Nephron (organoid): ENCODE measurements around the gene SPATS2.

Experiments
- H3K27ac Mint-ChIP-seq, 3 experiments: 2 replicates each; pipeline ENCODE4 v1.8.0; 2020; ENCODE audit warnings: mixed read lengths in 3 of 3, mild to moderate bottlenecking in 2 of 3, moderate library complexity in 1 of 3
- H3K27me3 Mint-ChIP-seq: 2 replicates; pipeline ENCODE4 v1.8.0; 2021; ENCODE audit warnings: low read depth, mild to moderate bottlenecking, moderate library complexity, mixed read lengths
- H3K36me3 Mint-ChIP-seq: 2 replicates; pipeline ENCODE4 v1.8.0; 2020; ENCODE audit warnings: low read depth, mixed read lengths
- H3K4me1 Mint-ChIP-seq: 2 replicates; pipeline ENCODE4 v1.8.0; 2020; ENCODE audit warnings: mixed read lengths
- H3K4me3 Mint-ChIP-seq, 3 experiments: 2 replicates each; pipeline ENCODE4 v1.8.0; 2020; ENCODE audit warnings: mild to moderate bottlenecking in 3 of 3, mixed read lengths in 3 of 3, moderate library complexity in 2 of 3
- H3K9me3 Mint-ChIP-seq: 2 replicates; pipeline ENCODE4 v1.8.0; 2020; ENCODE audit warnings: mixed read lengths
- TF ChIP-seq, protein P1 (sequence below), 3 experiments: fragments of 200-600 bp; sonication (generic); IDR thresholded peaks; one replicate each; pipeline ENCODE4 v1.5.0; 2021; ENCODE audit warnings: antibody characterized with exemption in 3 of 3; ENCODE audit not compliant: unreplicated experiment in 3 of 3

SPATS2 gene

DNA sequence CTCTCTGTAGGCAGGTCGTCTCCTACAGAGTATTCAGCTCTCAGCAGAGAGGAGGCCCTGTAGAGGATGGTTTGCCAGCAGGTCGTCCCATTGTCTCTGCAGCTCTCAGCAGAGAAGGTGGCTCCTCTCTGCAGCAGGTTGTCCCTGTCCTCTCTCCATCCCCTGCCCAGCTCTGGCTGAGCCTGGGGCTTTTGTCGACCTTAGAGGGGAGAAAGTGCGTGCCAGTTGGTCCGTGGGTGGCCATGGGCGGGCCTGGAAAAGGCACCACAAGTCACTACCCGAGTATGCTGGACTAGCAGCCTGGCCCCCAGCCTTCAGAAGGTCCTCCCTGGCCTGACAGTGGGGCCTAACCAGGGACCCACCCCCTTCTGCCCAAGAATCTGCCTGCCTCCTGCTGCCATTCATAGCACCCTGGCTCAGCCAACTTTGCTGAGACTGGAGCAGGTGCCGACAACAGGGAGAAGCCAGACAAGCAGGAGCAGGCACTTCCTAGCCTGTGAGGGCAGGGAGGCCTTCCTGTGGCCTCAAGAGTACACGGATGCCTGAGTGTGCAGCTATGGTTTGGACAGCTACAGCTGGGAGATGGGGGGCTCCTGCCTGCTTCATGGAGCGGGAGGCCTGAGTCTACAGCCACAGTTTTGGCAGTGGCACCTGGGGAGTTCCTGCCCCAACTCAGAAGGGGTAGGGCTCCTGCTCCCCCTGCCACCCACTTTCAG lies 111.8 kb downstream of the SPATS2 start:
- Mint-ChIP-seq H3K36me3 (peaks cover 16% of the 10 kb centered on the region), H3K4me3 (no peak overlapping the region), H3K9me3 (no peaks in the 10 kb centered on the region), H3K27me3 (peaks cover 4% of the 10 kb centered on the region), H3K27ac (no peak overlapping the region), H3K4me1 (no peaks in the 10 kb centered on the region)
- TF ChIP-seq, protein P1, sequence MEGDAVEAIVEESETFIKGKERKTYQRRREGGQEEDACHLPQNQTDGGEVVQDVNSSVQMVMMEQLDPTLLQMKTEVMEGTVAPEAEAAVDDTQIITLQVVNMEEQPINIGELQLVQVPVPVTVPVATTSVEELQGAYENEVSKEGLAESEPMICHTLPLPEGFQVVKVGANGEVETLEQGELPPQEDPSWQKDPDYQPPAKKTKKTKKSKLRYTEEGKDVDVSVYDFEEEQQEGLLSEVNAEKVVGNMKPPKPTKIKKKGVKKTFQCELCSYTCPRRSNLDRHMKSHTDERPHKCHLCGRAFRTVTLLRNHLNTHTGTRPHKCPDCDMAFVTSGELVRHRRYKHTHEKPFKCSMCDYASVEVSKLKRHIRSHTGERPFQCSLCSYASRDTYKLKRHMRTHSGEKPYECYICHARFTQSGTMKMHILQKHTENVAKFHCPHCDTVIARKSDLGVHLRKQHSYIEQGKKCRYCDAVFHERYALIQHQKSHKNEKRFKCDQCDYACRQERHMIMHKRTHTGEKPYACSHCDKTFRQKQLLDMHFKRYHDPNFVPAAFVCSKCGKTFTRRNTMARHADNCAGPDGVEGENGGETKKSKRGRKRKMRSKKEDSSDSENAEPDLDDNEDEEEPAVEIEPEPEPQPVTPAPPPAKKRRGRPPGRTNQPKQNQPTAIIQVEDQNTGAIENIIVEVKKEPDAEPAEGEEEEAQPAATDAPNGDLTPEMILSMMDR (IDR thresholded peaks at IDR 0.05; ENCODE audit: unreplicated experiment in 3 of 3): no peak

DNA sequence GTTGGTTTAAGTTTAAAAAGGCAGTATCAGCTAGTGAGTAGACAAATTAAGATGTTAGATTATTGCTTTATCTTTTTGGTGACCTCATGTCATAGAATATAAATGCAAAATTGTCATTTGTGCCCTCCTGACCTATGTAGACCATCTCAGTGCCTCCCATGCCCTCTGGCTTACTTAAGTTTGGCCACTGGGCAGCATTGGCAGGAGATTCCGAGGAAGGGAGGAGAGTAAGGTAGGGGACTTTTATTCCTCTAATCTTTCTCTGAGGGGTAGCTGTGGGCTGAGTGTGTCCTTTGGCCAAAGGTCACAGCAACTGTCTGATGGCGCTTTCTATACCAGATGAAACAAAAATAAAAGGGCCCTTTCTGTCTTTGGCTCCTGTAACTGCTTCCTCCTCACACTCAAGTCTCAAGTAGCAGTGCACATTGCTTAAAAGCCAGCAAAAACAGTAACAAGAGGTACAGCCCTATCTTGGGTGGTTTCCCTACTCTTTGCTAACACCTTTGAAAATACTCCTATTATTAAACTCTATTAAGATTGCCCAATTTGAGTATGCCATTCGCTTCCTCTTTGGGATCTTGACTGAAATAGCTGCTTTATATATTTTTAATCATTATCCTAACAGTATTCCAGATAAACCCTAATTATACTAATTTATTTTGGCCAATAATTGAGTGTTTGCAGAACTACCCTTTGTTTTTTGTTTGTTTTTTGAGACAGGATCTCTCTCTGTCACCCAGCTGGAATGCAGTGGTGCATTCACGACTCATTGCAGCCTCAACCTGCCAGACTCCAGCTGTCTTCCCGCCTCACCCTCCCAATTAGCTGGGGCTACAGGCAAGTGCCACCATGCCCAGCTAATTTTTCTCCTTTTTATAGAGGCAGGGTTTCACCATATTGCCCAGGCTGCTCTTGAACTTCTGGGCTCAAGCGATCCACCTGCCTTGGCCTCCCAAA lies 115.1 kb downstream of the SPATS2 start:
- peak overlapping the region in 1 of 3 experiments; percentile 58 for H3K27ac Mint-ChIP-seq
- H3K9me3 Mint-ChIP-seq: no peaks in the 10 kb centered on the region
- no peaks in the 10 kb centered on the region for H3K27me3 Mint-ChIP-seq
- no peaks in the 10 kb centered on the region for H3K4me1 Mint-ChIP-seq
- TF ChIP-seq, protein P1 (IDR thresholded peaks at IDR 0.05; ENCODE audit: unreplicated experiment in 3 of 3): no peak
- no peak overlapping the region for H3K4me3 Mint-ChIP-seq
- peaks cover 14% of the 10 kb centered on the region for H3K36me3 Mint-ChIP-seq

DNA sequence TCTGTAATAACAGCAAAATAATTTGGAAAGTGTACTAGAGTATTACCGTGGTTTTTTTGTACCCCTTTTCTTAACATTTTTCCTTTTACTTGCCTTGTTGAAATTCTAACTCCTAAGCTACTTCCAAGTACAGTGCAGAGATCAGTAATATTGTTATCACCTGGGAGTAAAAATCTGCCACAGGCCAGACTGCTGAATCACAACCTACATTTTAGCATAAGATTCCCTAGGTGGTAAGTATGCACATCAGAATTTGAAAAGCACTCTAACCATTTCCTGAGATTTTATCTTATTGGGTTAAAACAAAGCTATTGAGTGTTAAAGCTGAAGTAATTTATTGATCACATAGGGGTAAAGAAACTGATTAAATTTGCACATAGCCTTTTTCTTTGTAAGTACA lies 116.4 kb downstream of the SPATS2 start:
- TF ChIP-seq, protein P1 (IDR thresholded peaks at IDR 0.05; ENCODE audit: unreplicated experiment in 3 of 3): no peak
- peaks cover 15% of the 10 kb centered on the region for H3K36me3 Mint-ChIP-seq
- no peaks in the 10 kb centered on the region for H3K27me3 Mint-ChIP-seq
- no peak overlapping the region for H3K27ac Mint-ChIP-seq
- H3K9me3 Mint-ChIP-seq: no peaks in the 10 kb centered on the region
- no peak overlapping the region for H3K4me3 Mint-ChIP-seq
- no peaks in the 10 kb centered on the region for H3K4me1 Mint-ChIP-seq

DNA sequence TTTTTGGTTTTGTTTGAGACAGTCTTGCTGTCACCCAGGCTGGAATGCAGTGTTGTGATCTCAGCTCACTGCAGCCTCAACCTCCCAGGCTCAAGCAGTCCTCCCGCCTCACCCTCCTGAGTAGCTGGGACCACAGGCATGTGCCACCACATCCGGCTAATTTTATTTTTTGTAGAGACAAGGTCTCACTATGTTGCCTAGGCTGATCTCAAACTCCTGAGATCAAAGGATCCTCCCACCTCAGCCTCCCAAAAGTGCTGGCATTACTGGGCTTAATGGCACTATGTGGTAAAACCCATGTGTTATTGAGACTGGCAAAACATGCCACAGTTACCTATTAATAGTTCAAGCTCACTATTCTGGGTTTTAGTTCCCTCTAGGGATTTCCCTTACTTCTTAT lies 120.3 kb downstream of the SPATS2 start:
- Mint-ChIP-seq H3K36me3 (peaks cover 32% of the 10 kb centered on the region), H3K27me3 (no peaks in the 10 kb centered on the region), H3K9me3 (no peaks in the 10 kb centered on the region), H3K4me1 (no peaks in the 10 kb centered on the region), H3K4me3 (no peak overlapping the region), H3K27ac (no peak overlapping the region)
- TF ChIP-seq, protein P1 (IDR thresholded peaks at IDR 0.05; ENCODE audit: unreplicated experiment in 3 of 3): no peak

DNA sequence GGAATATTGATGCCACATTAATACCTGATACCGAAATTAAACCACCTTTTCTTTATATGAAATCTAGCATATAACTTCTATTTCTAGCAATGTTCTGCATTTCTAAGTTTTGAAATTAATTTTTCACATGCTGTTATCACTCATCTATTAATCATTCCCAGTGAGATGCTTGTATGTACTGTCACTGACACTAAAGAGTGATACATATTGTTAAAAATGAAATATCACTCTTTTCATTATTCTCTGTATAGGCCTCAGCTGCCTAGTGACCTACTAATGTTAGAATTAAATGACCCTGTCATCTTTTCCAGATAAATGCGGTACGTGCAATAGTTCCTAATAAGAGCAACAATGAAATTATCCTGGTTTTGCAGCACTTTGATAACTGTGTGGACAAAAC lies 121.9 kb downstream of the SPATS2 start:
- Mint-ChIP-seq H3K36me3 (peaks cover 33% of the 10 kb centered on the region), H3K4me1 (no peaks in the 10 kb centered on the region), H3K9me3 (no peaks in the 10 kb centered on the region), H3K27ac (no peak overlapping the region), H3K4me3 (no peak overlapping the region), H3K27me3 (no peaks in the 10 kb centered on the region)
- TF ChIP-seq, protein P1 (IDR thresholded peaks at IDR 0.05; ENCODE audit: unreplicated experiment in 3 of 3): no peak
